Colonic mucosa (tissue), 4 donors: ENCODE results near the gene AKR1C3. TPM values are rescaled to one million over a fixed set of nuclear protein-coding genes. Genes with fewer than 3 reads are reported as not detected.
"Not testable (repeated sequence)": the region's sequence is repeated elsewhere in the genome, so short reads cannot be mapped to it uniquely, and the experiment has no call there.

Experiments used
- DNase-seq: peaks from one replicate; pipeline ENCODE4 v3.0.0-alpha.2; 2020
- H3K27ac ChIP-seq: fragments of 200-600 bp; one replicate; pipeline ENCODE4 v1.8.0; 2021
- H3K27me3 ChIP-seq: fragments of 200-600 bp; one replicate; pipeline ENCODE4 v1.8.0; 2021
- H3K36me3 ChIP-seq: fragments of 200-600 bp; one replicate; pipeline ENCODE4 v1.8.0; 2021
- H3K4me1 ChIP-seq: fragments of 200-600 bp; one replicate; pipeline ENCODE4 v1.8.0; 2021; ENCODE audit warnings: mild to moderate bottlenecking
- H3K4me3 ChIP-seq: fragments of 200-600 bp; one replicate; pipeline ENCODE4 v1.8.0; 2021
- H3K9ac ChIP-seq, 2 donors: one replicate each; pipeline ENCODE4 v1.7.0; 2013; ENCODE audit warnings: control low read depth in 2 of 2, low read depth in 2 of 2, low read length in 2 of 2
- H3K9me3 ChIP-seq: fragments of 200-600 bp; one replicate; pipeline ENCODE4 v1.8.0; 2021
- intact Hi-C: fragments of 100-400 bp; cut with DNase I; formaldehyde crosslinking; loops from one replicate; pipeline ENCODE4 v1.14.1; 2022
- total RNA-seq, 2 donors: library from RNA; stranded (reverse); fragmentation: NEBNext Ultra II Directional in 1 of 2; extraction: Animal tissue kit (Norgen Biotek cat#: 25700) in 1 of 2; gene quantifications; one replicate each; pipeline ENCODE4 v1.2.1, GENCODE V29; 2021
- TF ChIP-seq, protein P1 (sequence below): fragments of 200-600 bp; IDR thresholded peaks from one replicate; pipeline ENCODE4 v1.8.0; 2022; ENCODE audit warnings: antibody characterized with exemption, mild to moderate bottlenecking
- donor health status: healthy.
- donor health status: DM: no; HTN: no; CAD: no.
- donor health status: DM: no; HTN: no; CAD: no.

AKR1C3 gene
- total RNA-seq, 2 donors from 2014 or later: 75.6 to 257 TPM

DNA sequence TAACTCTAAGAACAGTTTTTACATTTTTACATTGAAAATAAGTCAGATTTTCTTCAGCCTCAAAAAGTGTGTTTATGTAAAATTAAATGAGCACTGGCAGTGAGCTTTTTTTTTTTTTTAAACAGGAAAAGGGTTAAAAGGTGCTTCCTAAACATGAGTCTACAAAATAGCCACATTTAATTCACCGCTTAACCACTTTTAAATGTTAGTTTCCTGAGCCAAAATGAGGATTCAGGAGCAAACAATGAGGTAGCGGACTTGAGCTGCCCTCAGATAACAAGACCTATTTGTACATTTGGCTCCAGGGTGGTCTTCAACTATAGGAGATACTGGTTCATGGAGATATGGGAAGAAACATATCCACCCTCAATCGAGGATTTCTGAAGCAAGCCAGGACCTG lies 22.8 kb downstream of the AKR1C3 start:
- no peaks in the 10 kb centered on the region for H3K9me3 ChIP-seq
- TF ChIP-seq, protein P1, sequence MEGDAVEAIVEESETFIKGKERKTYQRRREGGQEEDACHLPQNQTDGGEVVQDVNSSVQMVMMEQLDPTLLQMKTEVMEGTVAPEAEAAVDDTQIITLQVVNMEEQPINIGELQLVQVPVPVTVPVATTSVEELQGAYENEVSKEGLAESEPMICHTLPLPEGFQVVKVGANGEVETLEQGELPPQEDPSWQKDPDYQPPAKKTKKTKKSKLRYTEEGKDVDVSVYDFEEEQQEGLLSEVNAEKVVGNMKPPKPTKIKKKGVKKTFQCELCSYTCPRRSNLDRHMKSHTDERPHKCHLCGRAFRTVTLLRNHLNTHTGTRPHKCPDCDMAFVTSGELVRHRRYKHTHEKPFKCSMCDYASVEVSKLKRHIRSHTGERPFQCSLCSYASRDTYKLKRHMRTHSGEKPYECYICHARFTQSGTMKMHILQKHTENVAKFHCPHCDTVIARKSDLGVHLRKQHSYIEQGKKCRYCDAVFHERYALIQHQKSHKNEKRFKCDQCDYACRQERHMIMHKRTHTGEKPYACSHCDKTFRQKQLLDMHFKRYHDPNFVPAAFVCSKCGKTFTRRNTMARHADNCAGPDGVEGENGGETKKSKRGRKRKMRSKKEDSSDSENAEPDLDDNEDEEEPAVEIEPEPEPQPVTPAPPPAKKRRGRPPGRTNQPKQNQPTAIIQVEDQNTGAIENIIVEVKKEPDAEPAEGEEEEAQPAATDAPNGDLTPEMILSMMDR: no peak
- no peak for DNase-seq
- intact Hi-C loops: no loop called here
- no peak overlapping the region for H3K9ac ChIP-seq
- no peaks in the 10 kb centered on the region for H3K4me1 ChIP-seq
- no peak overlapping the region for H3K27ac ChIP-seq
- H3K27me3 ChIP-seq: no peaks in the 10 kb centered on the region
- H3K4me3 ChIP-seq: no peak overlapping the region
- no peaks in the 10 kb centered on the region for H3K36me3 ChIP-seq

DNA sequence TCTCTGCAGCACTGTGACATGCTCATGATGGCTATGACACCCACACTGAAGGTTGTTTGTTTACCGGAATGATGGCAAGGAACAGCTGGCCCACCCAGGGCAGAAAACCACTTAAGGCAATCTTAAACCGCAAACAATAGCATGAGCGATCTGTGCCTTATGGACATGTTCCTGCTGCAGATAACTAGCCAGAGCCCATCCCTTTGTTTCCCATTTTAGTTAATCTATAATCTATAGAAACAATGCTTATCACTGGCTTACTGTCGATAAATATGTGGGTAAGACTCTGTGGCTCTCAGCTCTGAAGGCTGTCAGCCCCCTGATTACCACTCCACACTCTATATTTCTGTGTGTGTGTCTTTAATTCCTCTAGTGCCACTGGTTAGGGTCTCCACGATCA lies 25.8 kb downstream of the AKR1C3 start:
- H3K4me3 ChIP-seq, H3K36me3 ChIP-seq, H3K9ac ChIP-seq, intact Hi-C loops, DNase-seq, H3K27ac ChIP-seq, H3K4me1 ChIP-seq, H3K27me3 ChIP-seq, H3K9me3 ChIP-seq: not testable (repeated sequence)

DNA sequence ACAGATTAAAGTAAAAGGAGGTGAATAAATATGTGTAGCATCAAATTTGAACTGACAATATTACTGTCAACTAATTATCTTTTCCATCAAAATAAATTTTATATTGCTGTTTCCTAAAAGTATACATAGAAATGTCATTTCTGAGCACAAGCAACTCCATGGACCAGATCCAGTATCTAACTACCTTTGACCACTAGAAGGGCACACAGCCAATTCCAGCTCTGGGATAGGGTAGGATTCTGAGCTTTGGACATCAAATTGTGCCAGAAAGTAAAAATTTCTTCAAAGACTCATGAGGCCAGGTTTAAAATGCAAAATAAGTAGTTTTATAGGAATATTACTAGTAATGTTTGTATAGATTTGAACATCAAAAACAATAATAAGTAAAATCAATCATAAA lies 29.7 kb downstream of the AKR1C3 start:
- Histone ChIP-seq H3K4me1 (no peaks in the 10 kb centered on the region), H3K4me3 (no peak overlapping the region), H3K27me3 (no peaks in the 10 kb centered on the region), H3K9ac (no peak overlapping the region), H3K9me3 (no peaks in the 10 kb centered on the region), H3K27ac (no peak overlapping the region), H3K36me3 (no peaks in the 10 kb centered on the region)
- TF ChIP-seq, protein P1: no peak
- intact Hi-C loops: no loop called here
- no peak for DNase-seq

DNA sequence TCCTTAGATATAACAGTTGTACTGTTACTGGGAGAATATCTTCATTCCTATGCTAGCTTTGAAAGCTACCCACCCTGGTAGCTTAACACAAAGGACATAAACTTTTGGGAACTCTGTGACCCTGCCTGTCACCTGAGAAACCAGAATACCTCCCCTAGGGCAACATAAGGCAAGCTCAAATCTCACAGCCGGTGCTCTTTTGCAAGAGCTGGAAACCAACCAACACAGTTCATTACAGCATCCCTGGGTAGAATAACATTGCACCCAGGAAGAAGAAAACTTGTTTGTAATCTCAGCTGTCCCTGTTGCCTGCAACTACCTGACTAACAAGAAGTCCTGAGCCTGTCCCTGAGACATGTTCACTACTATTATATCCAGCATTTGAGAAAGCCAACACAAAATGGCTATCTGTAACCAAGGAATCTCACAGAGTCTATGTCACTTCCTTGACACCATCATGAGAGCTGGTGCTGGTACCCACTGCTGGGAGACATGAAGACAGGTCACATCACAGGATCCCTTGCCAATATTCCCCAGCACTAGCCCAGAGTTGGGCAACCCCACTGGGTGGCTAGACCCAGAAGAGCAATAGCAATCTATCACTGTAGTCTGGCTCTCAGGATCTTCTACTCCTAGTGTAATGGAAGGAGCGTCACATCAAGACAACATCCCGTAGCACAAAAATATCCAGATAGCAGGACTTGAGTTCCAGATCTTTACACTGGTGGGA lies 31.3 kb downstream of the AKR1C3 start:
- intact Hi-C loops: no loop called here
- Histone ChIP-seq H3K36me3 (no peaks in the 10 kb centered on the region), H3K4me1 (no peaks in the 10 kb centered on the region), H3K4me3 (no peak overlapping the region), H3K9ac (no peak overlapping the region), H3K27me3 (no peaks in the 10 kb centered on the region), H3K9me3 (no peaks in the 10 kb centered on the region), H3K27ac (no peak overlapping the region)
- no peak for DNase-seq
- TF ChIP-seq, protein P1: no peak

DNA sequence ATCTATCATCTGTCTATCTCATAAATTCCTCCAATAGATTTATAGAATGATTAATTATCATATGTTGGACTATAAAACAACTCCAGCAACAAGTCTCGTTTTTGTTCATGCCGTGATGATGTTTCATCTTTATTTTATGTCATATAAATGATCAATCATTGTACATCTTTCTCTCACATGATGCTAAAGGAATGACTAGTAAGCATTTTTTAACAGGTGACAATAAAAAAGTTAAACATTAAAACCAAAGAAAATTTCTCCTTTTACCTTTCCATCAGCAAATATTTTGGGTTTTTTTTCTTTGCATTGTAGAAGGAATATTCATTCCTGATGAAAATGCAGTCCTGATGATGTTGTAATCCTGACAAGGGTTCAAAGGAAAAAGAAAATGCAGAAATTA lies 41.4 kb downstream of the AKR1C3 start:
- no peaks in the 10 kb centered on the region for H3K27me3 ChIP-seq
- H3K4me3 ChIP-seq: no peak overlapping the region
- TF ChIP-seq, protein P1: no peak
- H3K4me1 ChIP-seq: no peaks in the 10 kb centered on the region
- no peaks in the 10 kb centered on the region for H3K9me3 ChIP-seq
- H3K9ac ChIP-seq: no peak overlapping the region
- no peak for DNase-seq
- no peaks in the 10 kb centered on the region for H3K36me3 ChIP-seq
- intact Hi-C loops: no loop called here
- H3K27ac ChIP-seq: no peak overlapping the region

DNA sequence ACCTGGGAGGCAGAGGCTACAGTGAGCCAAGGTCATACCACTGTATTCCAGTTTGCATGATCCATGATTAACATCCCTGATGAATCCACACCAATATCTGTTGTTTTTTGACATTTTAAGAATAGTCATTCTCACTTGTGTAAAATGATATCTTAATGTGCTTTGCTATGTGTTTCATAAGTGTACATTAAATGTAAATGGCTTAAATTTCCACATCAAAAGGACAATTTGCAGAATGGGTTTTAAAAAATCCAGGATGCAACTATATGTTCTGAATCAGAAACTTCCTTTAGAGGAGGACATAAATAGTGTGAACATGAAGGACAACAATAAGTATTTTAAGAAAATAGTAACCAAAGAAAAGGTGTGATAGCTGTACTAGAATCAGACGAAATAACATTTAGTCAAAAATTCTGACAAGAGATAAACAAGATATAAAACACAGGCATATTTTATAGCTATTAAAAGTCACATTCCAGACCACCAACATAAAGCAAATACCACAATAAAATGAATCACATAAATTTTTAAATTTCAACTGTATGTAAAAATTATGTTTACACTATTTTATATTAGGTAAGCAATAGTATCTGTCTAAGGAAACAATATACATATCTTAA lies 42.4 kb downstream of the AKR1C3 start:
- no peak overlapping the region for H3K9ac ChIP-seq
- no peak overlapping the region for H3K27ac ChIP-seq
- DNase-seq: no peak
- intact Hi-C loops: no loop called here
- no peaks in the 10 kb centered on the region for H3K4me1 ChIP-seq
- no peaks in the 10 kb centered on the region for H3K9me3 ChIP-seq
- no peaks in the 10 kb centered on the region for H3K27me3 ChIP-seq
- H3K4me3 ChIP-seq: no peak overlapping the region
- TF ChIP-seq, protein P1: no peak
- no peaks in the 10 kb centered on the region for H3K36me3 ChIP-seq

DNA sequence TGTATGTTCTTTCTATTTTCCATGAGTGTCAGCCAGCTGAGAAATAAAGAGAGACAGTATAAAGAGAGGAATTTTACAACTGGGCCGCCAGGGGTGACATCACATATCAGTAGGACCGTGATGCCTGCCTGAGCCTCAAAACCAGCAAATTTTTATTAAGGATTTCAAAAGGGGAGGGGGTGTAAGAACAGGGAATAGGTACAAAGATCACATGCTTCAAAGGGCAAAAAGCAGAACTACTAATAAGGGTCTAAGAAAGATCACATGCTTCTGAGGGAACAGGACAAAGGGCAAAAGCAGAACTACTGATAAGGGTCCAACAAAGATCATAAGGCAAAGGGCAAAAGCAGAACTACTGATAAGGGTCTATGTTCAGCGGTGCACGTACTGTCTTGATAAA lies 43.5 kb downstream of the AKR1C3 start:
- intact Hi-C loops, H3K36me3 ChIP-seq, DNase-seq: not testable (repeated sequence)

More for the DNA sequence above, 43.5 kb downstream of the AKR1C3 start:
- not testable (repeated sequence) for H3K9me3 ChIP-seq, H3K4me1 ChIP-seq, H3K4me3 ChIP-seq, H3K9ac ChIP-seq, H3K27me3 ChIP-seq, H3K27ac ChIP-seq
